A549 (cell line): ENCODE results near the gene ATP9B.

ENCODE experiments used
- CBX2 ChIP-seq: fragments of 200-600 bp; sonication (generic); IDR thresholded peaks from 2 replicates; pipeline ENCODE4 v1.6.1; 2016; ENCODE audit warnings: low read depth, mild to moderate bottlenecking, borderline replicate concordance
- EP300 ChIP-seq, 2 experiments: fragments of >200 bp; sonication (Bioruptor Twin); formaldehyde crosslinking; IDR thresholded peaks; 2 replicates in 1 of 2; 3 replicates in 1 of 2; pipeline ENCODE4 v1.6.1; 2016 to 2017
- HOXB13 ChIP-seq: fragments of 250-450 bp; sonication (Bioruptor Pico); IDR thresholded peaks from 2 replicates; pipeline ENCODE4 v1.5.0; 2020; ENCODE audit warnings: low read depth, mild to moderate bottlenecking, moderate library complexity
- JUN ChIP-seq, 2 experiments: fragments of >200 bp; sonication (Bioruptor Twin); formaldehyde crosslinking; IDR thresholded peaks; 2 replicates in 1 of 2; 3 replicates in 1 of 2; pipeline ENCODE4 v1.6.1; 2016 to 2017
- KDM5A ChIP-seq: fragments of 200-600 bp; sonication (generic); IDR thresholded peaks from 2 replicates; pipeline ENCODE4 v1.6.1; 2016; ENCODE audit warnings: antibody characterized with exemption, mild to moderate bottlenecking
- MAZ ChIP-seq: fragments of 150-350 bp; IDR thresholded peaks from 2 replicates; pipeline ENCODE4 v1.6.1; 2014; ENCODE audit warnings: antibody characterized with exemption, low read depth, low read length, borderline replicate concordance
- POLR2A ChIP-seq: IDR thresholded peaks from 2 replicates; pipeline ENCODE4 v1.6.1; 2012; ENCODE audit warnings: mild to moderate bottlenecking, low read length
- POLR2AphosphoS2 ChIP-seq: conservative IDR thresholded peaks from 2 replicates; pipeline ENCODE4 v1.6.1; 2012; ENCODE audit warnings: low read length, improper control_type of control experiment, inconsistent platforms
- RCOR1 ChIP-seq: fragments of 150-350 bp; IDR thresholded peaks from 2 replicates; pipeline ENCODE4 v1.6.1; 2014; ENCODE audit warnings: antibody characterized with exemption, low read length, low read depth
- TP53 ChIP-seq: fragments of 250-450 bp; sonication (Bioruptor Pico); IDR thresholded peaks from 2 replicates; pipeline ENCODE4 v1.5.0; 2021; ENCODE audit warnings: mild to moderate bottlenecking, moderate library complexity
- TF ChIP-seq, protein P1 (sequence below): fragments of >200 bp; sonication (Bioruptor Twin); formaldehyde crosslinking; IDR thresholded peaks from 3 replicates; pipeline ENCODE4 v1.5.1; 2016
- TF ChIP-seq, protein P2 (sequence below): fragments of 250-450 bp; sonication (Bioruptor Pico); IDR thresholded peaks from 2 replicates; pipeline ENCODE4 v1.5.0; 2020; ENCODE audit warnings: low read depth, mild to moderate bottlenecking, moderate library complexity

DNA sequence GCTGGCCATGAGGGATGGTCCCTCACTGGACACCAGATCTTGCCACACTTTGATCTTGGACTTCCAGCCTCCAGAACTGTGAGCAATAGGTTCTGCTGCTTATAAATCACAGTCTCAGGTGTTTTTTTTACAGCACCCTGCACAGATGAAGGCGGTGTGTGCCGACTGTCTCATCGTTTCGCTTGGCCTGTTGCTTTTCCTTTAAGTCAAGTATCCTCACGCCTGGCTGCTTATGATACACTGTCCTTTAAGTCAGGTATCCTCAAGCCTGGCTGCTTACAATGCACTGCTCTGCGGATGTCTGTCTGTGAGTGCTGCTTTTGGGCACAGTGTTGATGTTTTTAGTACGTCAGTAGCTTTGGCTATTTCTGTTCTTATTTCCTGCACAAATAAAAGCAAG lies 49.3 kb upstream of the ATP9B start:
- no peak for TF ChIP-seq JUN (IDR thresholded peaks at IDR 0.05)
- TF ChIP-seq POLR2A = no peak
- no peak for TF ChIP-seq KDM5A
- TF ChIP-seq, protein P1, sequence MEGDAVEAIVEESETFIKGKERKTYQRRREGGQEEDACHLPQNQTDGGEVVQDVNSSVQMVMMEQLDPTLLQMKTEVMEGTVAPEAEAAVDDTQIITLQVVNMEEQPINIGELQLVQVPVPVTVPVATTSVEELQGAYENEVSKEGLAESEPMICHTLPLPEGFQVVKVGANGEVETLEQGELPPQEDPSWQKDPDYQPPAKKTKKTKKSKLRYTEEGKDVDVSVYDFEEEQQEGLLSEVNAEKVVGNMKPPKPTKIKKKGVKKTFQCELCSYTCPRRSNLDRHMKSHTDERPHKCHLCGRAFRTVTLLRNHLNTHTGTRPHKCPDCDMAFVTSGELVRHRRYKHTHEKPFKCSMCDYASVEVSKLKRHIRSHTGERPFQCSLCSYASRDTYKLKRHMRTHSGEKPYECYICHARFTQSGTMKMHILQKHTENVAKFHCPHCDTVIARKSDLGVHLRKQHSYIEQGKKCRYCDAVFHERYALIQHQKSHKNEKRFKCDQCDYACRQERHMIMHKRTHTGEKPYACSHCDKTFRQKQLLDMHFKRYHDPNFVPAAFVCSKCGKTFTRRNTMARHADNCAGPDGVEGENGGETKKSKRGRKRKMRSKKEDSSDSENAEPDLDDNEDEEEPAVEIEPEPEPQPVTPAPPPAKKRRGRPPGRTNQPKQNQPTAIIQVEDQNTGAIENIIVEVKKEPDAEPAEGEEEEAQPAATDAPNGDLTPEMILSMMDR = no peak
- TF ChIP-seq MAZ = no peak
- TF ChIP-seq EP300 (IDR thresholded peaks at IDR 0.05) = no peak
- no peak for TF ChIP-seq CBX2
- TF ChIP-seq POLR2AphosphoS2 = no peak
- TF ChIP-seq HOXB13 = no peak
- no peak for TF ChIP-seq TP53 (CRISPR knock-in tag)
- TF ChIP-seq RCOR1 = no peak
- TF ChIP-seq, protein P2, sequence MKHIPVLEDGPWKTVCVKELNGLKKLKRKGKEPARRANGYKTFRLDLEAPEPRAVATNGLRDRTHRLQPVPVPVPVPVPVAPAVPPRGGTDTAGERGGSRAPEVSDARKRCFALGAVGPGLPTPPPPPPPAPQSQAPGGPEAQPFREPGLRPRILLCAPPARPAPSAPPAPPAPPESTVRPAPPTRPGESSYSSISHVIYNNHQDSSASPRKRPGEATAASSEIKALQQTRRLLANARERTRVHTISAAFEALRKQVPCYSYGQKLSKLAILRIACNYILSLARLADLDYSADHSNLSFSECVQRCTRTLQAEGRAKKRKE (CRISPR knock-in tag) = no peak
